Colonic mucosa (tissue), 4 donors: Measurements from ENCODE around the gene TNFSF12. TPM values are rescaled to one million over a fixed set of nuclear protein-coding genes. Genes with fewer than 3 reads are reported as not detected.

Source experiments
- DNase-seq: peaks from one replicate; pipeline ENCODE4 v3.0.0-alpha.2; 2020
- H3K27ac ChIP-seq: fragments of 200-600 bp; one replicate; pipeline ENCODE4 v1.8.0; 2021
- H3K27me3 ChIP-seq: fragments of 200-600 bp; one replicate; pipeline ENCODE4 v1.8.0; 2021
- H3K36me3 ChIP-seq: fragments of 200-600 bp; one replicate; pipeline ENCODE4 v1.8.0; 2021
- H3K4me1 ChIP-seq: fragments of 200-600 bp; one replicate; pipeline ENCODE4 v1.8.0; 2021; ENCODE audit warnings: mild to moderate bottlenecking
- H3K4me3 ChIP-seq: fragments of 200-600 bp; one replicate; pipeline ENCODE4 v1.8.0; 2021
- H3K9ac ChIP-seq, 2 donors: one replicate each; pipeline ENCODE4 v1.7.0; 2013; ENCODE audit warnings: control low read depth in 2 of 2, low read depth in 2 of 2, low read length in 2 of 2
- H3K9me3 ChIP-seq: fragments of 200-600 bp; one replicate; pipeline ENCODE4 v1.8.0; 2021
- intact Hi-C: fragments of 100-400 bp; cut with DNase I; formaldehyde crosslinking; loops from one replicate; pipeline ENCODE4 v1.14.1; 2022
- total RNA-seq, 2 donors: library from RNA; stranded (reverse); fragmentation: NEBNext Ultra II Directional in 1 of 2; extraction: Animal tissue kit (Norgen Biotek cat#: 25700) in 1 of 2; gene quantifications; one replicate each; pipeline ENCODE4 v1.2.1, GENCODE V29; 2021
- TF ChIP-seq, protein P1 (sequence below): fragments of 200-600 bp; IDR thresholded peaks from one replicate; pipeline ENCODE4 v1.8.0; 2022; ENCODE audit warnings: antibody characterized with exemption, mild to moderate bottlenecking
- donor health status: healthy.
- donor health status: DM: no; HTN: no; CAD: no.
- donor health status: DM: no; HTN: no; CAD: no.

TNFSF12 gene
- total RNA-seq, 2 donors from 2014 or later = 11.4 to 18.3 TPM

DNA sequence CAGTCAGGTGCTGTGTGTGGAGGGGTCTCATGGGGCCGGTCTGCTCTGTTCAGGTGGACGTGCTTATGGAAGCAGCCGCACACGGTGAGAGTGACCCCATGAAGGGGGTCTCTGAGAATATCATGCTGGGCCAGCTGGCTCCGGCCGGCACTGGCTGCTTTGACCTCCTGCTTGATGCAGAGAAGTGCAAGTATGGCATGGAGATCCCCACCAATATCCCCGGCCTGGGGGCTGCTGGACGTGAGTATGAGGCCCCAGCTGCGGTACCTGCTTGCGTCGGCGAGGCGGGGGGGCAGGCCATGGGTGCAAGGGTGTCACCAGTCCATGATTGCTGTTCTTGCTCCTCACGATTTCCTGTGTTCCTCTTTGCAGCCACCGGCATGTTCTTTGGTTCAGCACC is 36.8 kb upstream of the TNFSF12 start:
- no peak overlapping the region for H3K9ac ChIP-seq
- peaks cover 23% of the 10 kb centered on the region for H3K36me3 ChIP-seq
- H3K27me3 ChIP-seq = no peaks in the 10 kb centered on the region
- TF ChIP-seq, protein P1, sequence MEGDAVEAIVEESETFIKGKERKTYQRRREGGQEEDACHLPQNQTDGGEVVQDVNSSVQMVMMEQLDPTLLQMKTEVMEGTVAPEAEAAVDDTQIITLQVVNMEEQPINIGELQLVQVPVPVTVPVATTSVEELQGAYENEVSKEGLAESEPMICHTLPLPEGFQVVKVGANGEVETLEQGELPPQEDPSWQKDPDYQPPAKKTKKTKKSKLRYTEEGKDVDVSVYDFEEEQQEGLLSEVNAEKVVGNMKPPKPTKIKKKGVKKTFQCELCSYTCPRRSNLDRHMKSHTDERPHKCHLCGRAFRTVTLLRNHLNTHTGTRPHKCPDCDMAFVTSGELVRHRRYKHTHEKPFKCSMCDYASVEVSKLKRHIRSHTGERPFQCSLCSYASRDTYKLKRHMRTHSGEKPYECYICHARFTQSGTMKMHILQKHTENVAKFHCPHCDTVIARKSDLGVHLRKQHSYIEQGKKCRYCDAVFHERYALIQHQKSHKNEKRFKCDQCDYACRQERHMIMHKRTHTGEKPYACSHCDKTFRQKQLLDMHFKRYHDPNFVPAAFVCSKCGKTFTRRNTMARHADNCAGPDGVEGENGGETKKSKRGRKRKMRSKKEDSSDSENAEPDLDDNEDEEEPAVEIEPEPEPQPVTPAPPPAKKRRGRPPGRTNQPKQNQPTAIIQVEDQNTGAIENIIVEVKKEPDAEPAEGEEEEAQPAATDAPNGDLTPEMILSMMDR = no peak
- H3K4me3 ChIP-seq = no peak overlapping the region
- H3K9me3 ChIP-seq = no peaks in the 10 kb centered on the region
- intact Hi-C loops = loop anchor here (10.0 kb wide), 1 partner anchor 157 kb away; the partner anchor contains the start of genes KCTD11 and TMEM95
- H3K4me1 ChIP-seq = peaks cover 6% of the 10 kb centered on the region
- no peak for DNase-seq
- H3K27ac ChIP-seq = no peak overlapping the region

GRCh38 chr17:7512824-7513540 is 35.9 kb upstream of the TNFSF12 start:
- no peaks in the 10 kb centered on the region for H3K27me3 ChIP-seq
- no peak overlapping the region for H3K4me3 ChIP-seq
- TF ChIP-seq, protein P1 = no peak
- peaks cover 23% of the 10 kb centered on the region for H3K36me3 ChIP-seq
- peaks cover 6% of the 10 kb centered on the region for H3K4me1 ChIP-seq
- DNase-seq = no peak
- H3K27ac ChIP-seq = no peak overlapping the region
- no peak overlapping the region for H3K9ac ChIP-seq
- intact Hi-C loops = loop anchor here (10.0 kb wide), 1 partner anchor 158 kb away; the partner anchor contains the start of genes KCTD11 and TMEM95
- no peaks in the 10 kb centered on the region for H3K9me3 ChIP-seq

- Histone ChIP-seq H3K36me3 (peaks cover 19% of the 10 kb centered on the region), H3K27ac (no peak overlapping the region), H3K4me1 (peaks cover 6% of the 10 kb centered on the region), H3K9ac (no peak overlapping the region), H3K9me3 (no peaks in the 10 kb centered on the region), H3K4me3 (no peak overlapping the region), H3K27me3 (no peaks in the 10 kb centered on the region)
- DNase-seq = no peak
- TF ChIP-seq, protein P1 = no peak
- intact Hi-C loops = loop anchor here (2.0 to 10.0 kb wide), 2 partner anchors 47 to 159 kb away; partner anchors contain the start of genes KCTD11, SENP3 and TMEM95
Observed at GRCh38 chr17:7513850-7514419, 34.9 kb upstream of the TNFSF12 start.

GRCh38 chr17:7515911-7516610 is 32.8 kb upstream of the TNFSF12 start:
- Histone ChIP-seq H3K27me3 (no peaks in the 10 kb centered on the region), H3K4me1 (peaks cover 6% of the 10 kb centered on the region), H3K4me3 (no peak overlapping the region), H3K27ac (peak overlapping the region; percentile 53), H3K9me3 (no peaks in the 10 kb centered on the region), H3K9ac (peak overlapping the region in 1 of 2 donors; percentile 21), H3K36me3 (peaks cover 13% of the 10 kb centered on the region)
- intact Hi-C loops = loop anchor here (2.0 to 10.0 kb wide), 2 partner anchors 45 to 161 kb away; partner anchors contain the start of genes KCTD11, SENP3 and TMEM95
- peak; percentile 74 for DNase-seq
- TF ChIP-seq, protein P1 = no peak

DNA sequence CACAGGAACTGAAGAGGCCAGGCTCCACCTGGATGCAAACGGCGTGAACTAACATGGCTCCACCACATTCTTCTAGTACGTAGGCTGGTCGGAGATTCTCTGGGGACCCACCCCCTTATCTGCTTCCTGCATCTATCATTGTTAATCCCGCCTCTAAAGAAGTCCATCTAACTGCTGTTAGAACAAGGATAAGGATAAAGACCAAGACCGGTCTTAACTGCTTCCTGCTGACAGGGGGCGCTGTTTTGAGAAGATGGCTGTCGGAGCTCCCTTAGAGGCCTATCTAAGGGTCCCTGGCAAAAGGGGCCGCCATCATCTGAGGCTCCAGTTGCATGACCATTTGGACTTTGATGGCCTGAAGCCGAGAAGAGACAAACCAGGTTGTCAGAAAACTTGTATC is 25.8 kb upstream of the TNFSF12 start:
- no peak for DNase-seq
- Histone ChIP-seq H3K27ac (no peak overlapping the region), H3K4me3 (no peak overlapping the region), H3K36me3 (no peaks in the 10 kb centered on the region), H3K9me3 (no peaks in the 10 kb centered on the region), H3K4me1 (no peaks in the 10 kb centered on the region), H3K9ac (no peak overlapping the region), H3K27me3 (no peaks in the 10 kb centered on the region)
- intact Hi-C loops = no loop called here
- TF ChIP-seq, protein P1 = peak; percentile 25
